ENCODE measurements around the gene LYRM1. TPM values are rescaled to one million over a fixed set of nuclear protein-coding genes. Genes with fewer than 3 reads are reported as not detected.
"Not testable (repeated sequence)": the region's sequence is repeated elsewhere in the genome, so short reads cannot be mapped to it uniquely, and the experiment has no call there.

LYRM1 gene
- total RNA-seq, 1 donor from 2014 or later = 49.8 TPM

GRCh38 chr16:20946015-20946629 is 45.6 kb downstream of the LYRM1 start:
- DNase-seq (no peak), ATAC-seq (ENCODE audit: poor library complexity) (no peak)
- intact Hi-C loops (cut with DNase I) = loop anchor here (10.0 kb wide), 1 partner anchor 139 kb away; no protein-coding TSS in a partner anchor

- ATAC-seq (ENCODE audit: poor library complexity) (no peak), DNase-seq (no peak)
- intact Hi-C loops (cut with DNase I) = loop anchor here (10.0 kb wide), 1 partner anchor 136 kb away; no protein-coding TSS in a partner anchor
Observed at GRCh38 chr16:20948444-20948843, 47.9 kb downstream of the LYRM1 start.

- intact Hi-C loops (cut with DNase I) = loop anchor here (10.0 kb wide), 1 partner anchor 135 kb away; no protein-coding TSS in a partner anchor
- DNase-seq = no peak
- ATAC-seq (ENCODE audit: poor library complexity) = no peak
Observed at GRCh38 chr16:20949660-20950059, 49.1 kb downstream of the LYRM1 start.

GRCh38 chr16:20950294-20950693 is 49.7 kb downstream of the LYRM1 start:
- DNase-seq (no peak), ATAC-seq (ENCODE audit: poor library complexity) (no peak)
- intact Hi-C loops (cut with DNase I) = no loop called here

- intact Hi-C loops (cut with DNase I) = no loop called here
- no peak for DNase-seq
- ATAC-seq (ENCODE audit: poor library complexity) = no peak
Observed at GRCh38 chr16:20952139-20952920, 51.8 kb downstream of the LYRM1 start.

- no peak for DNase-seq
- ATAC-seq (ENCODE audit: poor library complexity) = no peak
- intact Hi-C loops (cut with DNase I) = no loop called here
Observed at GRCh38 chr16:20954574-20954973, 54.0 kb downstream of the LYRM1 start.

- DNase-seq = no peak
- intact Hi-C loops (cut with DNase I) = no loop called here
- no peak for ATAC-seq (ENCODE audit: poor library complexity)
Observed at GRCh38 chr16:20956319-20956718, 55.7 kb downstream of the LYRM1 start.

- DNase-seq (no peak), ATAC-seq (ENCODE audit: poor library complexity) (no peak)
- intact Hi-C loops (cut with DNase I) = no loop called here
Observed at GRCh38 chr16:20957153-20957552, 56.6 kb downstream of the LYRM1 start.

- intact Hi-C loops (cut with DNase I) = no loop called here
- DNase-seq = no peak
- no peak for ATAC-seq (ENCODE audit: poor library complexity)
Observed at GRCh38 chr16:20960899-20961298, 60.3 kb downstream of the LYRM1 start.

- intact Hi-C loops (cut with DNase I) = no loop called here
- no peak for ATAC-seq (ENCODE audit: poor library complexity)
- no peak for DNase-seq
Observed at GRCh38 chr16:20968765-20969164, 68.2 kb downstream of the LYRM1 start.

GRCh38 chr16:20969386-20969785 is 68.8 kb downstream of the LYRM1 start:
- intact Hi-C loops (cut with DNase I) = no loop called here
- no peak for ATAC-seq (ENCODE audit: poor library complexity)

GRCh38 chr16:20971401-20971800 is 70.8 kb downstream of the LYRM1 start:
- no peak for DNase-seq
- no peak for ATAC-seq (ENCODE audit: poor library complexity)
- intact Hi-C loops (cut with DNase I) = no loop called here

More at GRCh38 chr16:20969386-20969785, 68.8 kb downstream of the LYRM1 start:
- no peak for DNase-seq

GRCh38 chr16:20973201-20973600 is 72.6 kb downstream of the LYRM1 start:
- intact Hi-C loops (cut with DNase I); DNase-seq; ATAC-seq (ENCODE audit: poor library complexity): not testable (repeated sequence)

Other genes starting within 250 kb of the LYRM1 start
- gene ACSM1, start 203.1 kb upstream of the LYRM1 start, total RNA-seq = not detected
- 17.2 TPM for gene THUMPD1, start 159.0 kb upstream of the LYRM1 start, total RNA-seq
- 8.7 TPM for gene ACSM3, start 136.8 kb upstream of the LYRM1 start, total RNA-seq
- gene ERI2, start 94.3 kb upstream of the LYRM1 start, total RNA-seq = 10.0 TPM
- gene REXO5, start 94.2 kb upstream of the LYRM1 start, total RNA-seq = 5.1 TPM
- gene DCUN1D3, start 413 bp upstream of the LYRM1 start, total RNA-seq = 14.6 TPM

All from Right ventricle myocardium superior (tissue), 1 donor.